IMR-90 (cell line): Measurements from ENCODE around the gene MTOR. TPM values are rescaled to one million over a fixed set of nuclear protein-coding genes. Genes with fewer than 3 reads are reported as not detected.

ENCODE experiments used
- ATAC-seq: fragments of 200-7000 bp; cut with Tn5 transposase; 2 replicates; pipeline ENCODE4 v1.9.1; 2020; ENCODE audit warnings: low read depth, mild to moderate bottlenecking, moderate library complexity
- BruUV-seq: library from RNA; stranded (reverse); fragments of 400-500 nt; replicated peaks from 2 replicates; lab custom pipeline; 2021; lab: Mats Ljungman, UMichigan
- CTCF ChIA-PET: fragments of 300-600 bp; formaldehyde crosslinking; extraction: SDS; loops from one replicate; lab custom pipeline; 2021; ENCODE audit warnings: antibody characterized with exemption; lab: Yijun Ruan, JAX
- POLR2A ChIA-PET: fragments of 300-600 bp; sonication (Branson Sonifier 250); formaldehyde crosslinking; loops from one replicate; lab custom pipeline; 2022; ENCODE audit warnings: antibody characterized with exemption; ENCODE audit not compliant: unreplicated experiment; lab: Charles Lee
- DNase-seq: peaks from one replicate; pipeline ENCODE4 v3.0.0; 2013
- H2AFZ ChIP-seq: replicated peaks from 2 replicates; pipeline ENCODE3; 2013; ENCODE audit warnings: low read length, mild to moderate bottlenecking; ENCODE audit not compliant: poor library complexity
- H2AK5ac ChIP-seq: 2 replicates; pipeline ENCODE4 v1.6.1; 2013; ENCODE audit warnings: low read depth, low read length, inconsistent platforms
- H2AK9ac ChIP-seq: replicated peaks from 2 replicates; pipeline ENCODE3; 2013; ENCODE audit warnings: mild to moderate bottlenecking, low read depth, low read length, moderate library complexity; ENCODE audit not compliant: poor library complexity
- H2BK120ac ChIP-seq: 2 replicates; pipeline ENCODE4 v1.6.1; 2013; ENCODE audit warnings: low read depth, low read length, inconsistent platforms
- H2BK15ac ChIP-seq: 3 replicates; pipeline ENCODE4 v1.6.1; 2013; ENCODE audit warnings: low read depth, low read length, inconsistent platforms
- H2BK20ac ChIP-seq: 2 replicates; pipeline ENCODE4 v1.6.1; 2013; ENCODE audit warnings: low read depth, mild to moderate bottlenecking, inconsistent platforms, low read length, moderate library complexity
- H2BK5ac ChIP-seq: 2 replicates; pipeline ENCODE4 v1.6.1; 2013; ENCODE audit warnings: mild to moderate bottlenecking, low read depth, low read length, inconsistent platforms; ENCODE audit not compliant: poor library complexity, severe bottlenecking
- H3K14ac ChIP-seq: replicated peaks from 2 replicates; pipeline ENCODE4 v1.6.1; 2013; ENCODE audit warnings: low read depth, low read length, inconsistent platforms
- H3K18ac ChIP-seq: 2 replicates; pipeline ENCODE4 v1.6.1; 2013; ENCODE audit warnings: low read depth, low read length, control low read depth
- H3K23ac ChIP-seq: 2 replicates; pipeline ENCODE4 v1.6.1; 2013; ENCODE audit warnings: low read depth, low read length, inconsistent platforms
- H3K27ac ChIP-seq: 2 replicates; pipeline ENCODE4 v1.5.1; 2013; ENCODE audit warnings: mild to moderate bottlenecking, control low read depth, low read length; ENCODE audit not compliant: insufficient read depth
- H3K27me3 ChIP-seq: 2 replicates; pipeline ENCODE4 v1.6.1; 2013; ENCODE audit warnings: low read length; ENCODE audit not compliant: control insufficient read depth, insufficient read depth
- H3K36me3 ChIP-seq: 2 replicates; pipeline ENCODE4 v1.6.1; 2013; ENCODE audit warnings: low read length, mixed read lengths; ENCODE audit not compliant: control insufficient read depth, insufficient read depth
- H3K4ac ChIP-seq: 2 replicates; pipeline ENCODE4 v1.6.1; 2013; ENCODE audit warnings: low read depth, low read length, inconsistent platforms
- H3K4me1 ChIP-seq: 2 replicates; pipeline ENCODE4 v1.6.1; 2013; ENCODE audit warnings: low read length, mixed read lengths; ENCODE audit not compliant: control insufficient read depth, insufficient read depth
- H3K4me2 ChIP-seq: 2 replicates; pipeline ENCODE4 v1.6.1; 2013; ENCODE audit warnings: low read depth, mild to moderate bottlenecking, control low read depth, low read length, moderate library complexity
- H3K4me3 ChIP-seq: 2 replicates; pipeline ENCODE4 v1.5.1; 2013; ENCODE audit warnings: low read depth, mild to moderate bottlenecking, control low read depth, low read length, moderate library complexity; ENCODE audit not compliant: insufficient read depth
- H3K56ac ChIP-seq: 2 replicates; pipeline ENCODE4 v1.6.1; 2013; ENCODE audit warnings: low read length, inconsistent platforms; ENCODE audit not compliant: insufficient read depth; ENCODE audit errors: extremely low read depth
- H3K79me1 ChIP-seq, 2 experiments: 2 replicates each; pipeline ENCODE4 v1.6.1; 2013; ENCODE audit warnings: low read length in 2 of 2, inconsistent platforms in 1 of 2, low read depth in 1 of 2
- H3K9ac ChIP-seq: 2 replicates; pipeline ENCODE4 v1.6.1; 2013; ENCODE audit warnings: low read depth, low read length, control low read depth
- H3K9me1 ChIP-seq: 2 replicates; pipeline ENCODE4 v1.6.1; 2013; ENCODE audit warnings: low read length, inconsistent platforms; ENCODE audit not compliant: insufficient read depth
- H3K9me3 ChIP-seq: 2 replicates; pipeline ENCODE4 v1.6.1; 2013; ENCODE audit warnings: low read length; ENCODE audit not compliant: control insufficient read depth, insufficient read depth
- H4K20me1 ChIP-seq: 2 replicates; pipeline ENCODE4 v1.6.1; 2013; ENCODE audit warnings: low read length, inconsistent platforms; ENCODE audit not compliant: insufficient read depth
- H4K5ac ChIP-seq: 2 replicates; pipeline ENCODE4 v1.6.1; 2013; ENCODE audit warnings: mild to moderate bottlenecking, low read depth, low read length, control low read depth
- H4K8ac ChIP-seq, 2 experiments: 2 replicates each; pipeline ENCODE4 v1.6.1; 2013; ENCODE audit warnings: low read depth in 2 of 2, low read length in 2 of 2, control low read depth in 1 of 2, inconsistent platforms in 1 of 2
- H4K91ac ChIP-seq: 2 replicates; pipeline ENCODE4 v1.6.1; 2013; ENCODE audit warnings: low read depth, low read length, inconsistent platforms; ENCODE audit not compliant: insufficient read depth
- CHD1 ChIP-seq: IDR thresholded peaks from 2 replicates; pipeline ENCODE4 v1.6.1; 2012; ENCODE audit warnings: low read depth, low read length, improper control_type of control experiment
- WGBS, 2 experiments: methylation state at CpG; one replicate each; pipeline versions ENCODE4 v1.1.5 to v1.1.7; 2013; ENCODE audit warnings: missing lambda C conversion rate in 2 of 2; ENCODE audit not compliant: insufficient read length in 1 of 2; ENCODE audit errors: extremely low coverage in 2 of 2; 5-methylcytosine and 5-hydroxymethylcytosine counted together
- dilution Hi-C: fragments of 300-500 bp; cut with HindIII; formaldehyde crosslinking; loops from one replicate; pipeline ENCODE4 v1.14.3; 2018; ENCODE audit warnings: low sequenced_read_pairs; ENCODE audit not compliant: unreplicated experiment
- in situ Hi-C: fragments of 300-500 bp; cut with MboI; formaldehyde crosslinking; loops from 3 replicates; pipeline ENCODE4 v1.14.3; 2019; ENCODE audit warnings: low sequenced_read_pairs, inconsistent platforms, mixed read lengths
- intact Hi-C: fragments of 100-400 bp; cut with micrococcal nuclease; formaldehyde crosslinking; loops from 2 replicates; pipeline ENCODE4 v1.10.0; 2022
- polyA plus RNA-seq, 3 experiments: library from polyadenylated mRNA; depleted of rRNA; stranded (reverse); fragments of >200 nt; gene quantifications; 2 replicates each; pipeline ENCODE4 v1.2.3, GENCODE V29; 2012; ENCODE audit warnings: low replicate concordance in 1 of 3
- total RNA-seq: library from RNA; depleted of rRNA; stranded (reverse); fragments of >200 nt; gene quantifications from 2 replicates; pipeline ENCODE4 v1.2.3, GENCODE V29; 2012

Gene MTOR
- total and polyA plus RNA-seq, 2 of the 4 experiments (the other 2 are of a cell fraction) = 19.2 to 36.7 TPM

GRCh38 chr1:11196945-11197344, 65.4 kb downstream of the MTOR start:
- peaks cover 33% of the 10 kb centered on the region for H3K36me3 ChIP-seq
- CTCF ChIA-PET = interaction anchor here (1.8 kb wide), 1 partner anchor 159 kb away, joined by 6 read pairs; no protein-coding TSS in a partner anchor
- no CpG with 5 or more reads among the region's 2 CpGs for WGBS, 2 experiments
- no peak overlapping the region for H3K23ac ChIP-seq
- H2BK15ac ChIP-seq = no peak overlapping the region
- no peak for ATAC-seq
- no peak overlapping the region for H2AK5ac ChIP-seq
- no peak overlapping the region for H2BK120ac ChIP-seq
- DNase-seq = no peak
- H4K5ac ChIP-seq = no peak overlapping the region
- no peak overlapping the region for H3K4me2 ChIP-seq
- H3K4me3 ChIP-seq = no peak overlapping the region
- H2BK5ac ChIP-seq = no peak overlapping the region
- no peaks in the 10 kb centered on the region for H3K27me3 ChIP-seq
- H4K8ac ChIP-seq = no peak overlapping the region
- H4K20me1 ChIP-seq = no peaks in the 10 kb centered on the region
- intact Hi-C loops (no loop called here), dilution Hi-C loops (no loop called here), in situ Hi-C loops (no loop called here)
- H3K79me1 ChIP-seq = peaks cover 0 to 6% of the 10 kb centered on the region in 2 experiments; a peak in 1 of 4 replicates
- no peaks in the 10 kb centered on the region for H3K9me3 ChIP-seq
- H3K27ac ChIP-seq = no peak overlapping the region
- no peak overlapping the region for H2AK9ac ChIP-seq
- H3K9me1 ChIP-seq = no peaks in the 10 kb centered on the region
- no peak overlapping the region for H3K56ac ChIP-seq
- H3K4me1 ChIP-seq = no peaks in the 10 kb centered on the region
- H2BK20ac ChIP-seq = no peak overlapping the region
- POLR2A ChIA-PET = no interaction called here
- no peak overlapping the region for H2AFZ ChIP-seq
- H3K4ac ChIP-seq = no peak overlapping the region
- no peak for TF ChIP-seq CHD1
- no peak overlapping the region for H3K14ac ChIP-seq
- no peak overlapping the region for H3K9ac ChIP-seq
- no peak overlapping the region for H3K18ac ChIP-seq
- no TSS peak for BruUV-seq
- H4K91ac ChIP-seq = no peak overlapping the region
